ENCODE measurements around the gene KCNA2.
A peak's percentile ranks its signal among the peaks of the same experiment; 100 is the strongest.

GRCh38 chr1:110548381-110548780 is 57.8 kb downstream of the KCNA2 start:
- TF ChIP-seq CTCF (conservative IDR thresholded peaks at IDR 0.05 in 1 of 2, IDR thresholded peaks at IDR 0.05 in 1 of 2; ENCODE audit: low read depth in 1 of 2, low read length in 2 of 2) (peak in 1 of 2 donors; percentile 30), EZH2 (IDR thresholded peaks at IDR 0.05; ENCODE audit: low read length, missing control alignments) (no peak)

All from fibroblast of lung (primary cell).